M059J (cell line): ENCODE measurements around the gene YTHDC1. TPM values are rescaled to one million over a fixed set of nuclear protein-coding genes. Genes with fewer than 3 reads are reported as not detected.
"Not testable (repeated sequence)": the region's sequence is repeated elsewhere in the genome, so short reads cannot be mapped to it uniquely, and the experiment has no call there.

Experiments used
- DNase-seq: peaks from one replicate; pipeline ENCODE4 v3.0.0-alpha.2; 2012; ENCODE audit warnings: low read depth
- total RNA-seq: library from RNA; depleted of rRNA; stranded (reverse); fragments of >200 nt; shearing (Covaris generic); gene quantifications from 2 replicates; pipeline ENCODE4 v1.2.3, GENCODE V29; 2014; rRNA removed

YTHDC1 gene
- total RNA-seq, 1 experiment from 2014 or later = 34.1 TPM

DNA sequence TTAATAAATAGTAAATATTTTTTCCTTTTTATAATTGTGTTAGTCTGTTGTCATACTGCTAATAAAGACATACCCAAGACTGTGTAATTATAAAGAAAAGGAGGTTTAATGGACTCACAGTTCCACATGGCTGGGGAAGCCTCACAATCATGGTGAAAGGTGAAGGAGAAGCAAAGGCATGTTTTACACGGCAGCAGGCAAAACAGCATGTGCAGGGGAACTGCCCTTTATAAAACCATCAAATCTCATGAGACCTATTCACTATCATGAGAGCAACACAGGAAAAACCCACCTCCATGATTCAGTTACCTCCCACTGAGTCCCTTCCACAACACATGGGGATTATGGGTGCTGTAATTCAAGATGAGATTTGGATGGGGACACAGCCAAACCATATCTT, 58.6 kb downstream of the YTHDC1 start:
- DNase-seq = no peak

- no peak for DNase-seq
Observed at GRCh38 chr4:68288393-68288740, 61.5 kb downstream of the YTHDC1 start.

GRCh38 chr4:68287704-68288392, 62.0 kb downstream of the YTHDC1 start:
- no peak for DNase-seq

DNA sequence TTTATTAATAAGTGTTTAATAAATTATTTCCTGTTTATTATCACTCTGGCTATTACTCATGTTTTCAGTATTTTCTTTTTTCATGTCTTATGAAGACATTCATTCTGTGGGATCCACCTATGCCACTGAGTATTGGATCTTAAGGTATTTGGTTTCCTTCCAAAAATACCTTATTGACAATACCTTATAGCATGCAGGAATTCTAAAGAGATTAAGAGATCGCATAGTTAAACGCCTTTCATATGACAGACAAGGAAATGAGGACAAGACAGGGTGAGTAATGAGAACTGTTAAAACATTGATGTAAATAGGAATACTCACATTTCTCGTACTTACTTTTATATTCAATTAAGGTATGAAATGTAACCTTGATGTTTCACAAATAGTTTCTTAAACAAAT, 66.2 kb downstream of the YTHDC1 start:
- no peak for DNase-seq

- DNase-seq = no peak
Observed at GRCh38 chr4:68283095-68283494, 66.8 kb downstream of the YTHDC1 start.

DNA sequence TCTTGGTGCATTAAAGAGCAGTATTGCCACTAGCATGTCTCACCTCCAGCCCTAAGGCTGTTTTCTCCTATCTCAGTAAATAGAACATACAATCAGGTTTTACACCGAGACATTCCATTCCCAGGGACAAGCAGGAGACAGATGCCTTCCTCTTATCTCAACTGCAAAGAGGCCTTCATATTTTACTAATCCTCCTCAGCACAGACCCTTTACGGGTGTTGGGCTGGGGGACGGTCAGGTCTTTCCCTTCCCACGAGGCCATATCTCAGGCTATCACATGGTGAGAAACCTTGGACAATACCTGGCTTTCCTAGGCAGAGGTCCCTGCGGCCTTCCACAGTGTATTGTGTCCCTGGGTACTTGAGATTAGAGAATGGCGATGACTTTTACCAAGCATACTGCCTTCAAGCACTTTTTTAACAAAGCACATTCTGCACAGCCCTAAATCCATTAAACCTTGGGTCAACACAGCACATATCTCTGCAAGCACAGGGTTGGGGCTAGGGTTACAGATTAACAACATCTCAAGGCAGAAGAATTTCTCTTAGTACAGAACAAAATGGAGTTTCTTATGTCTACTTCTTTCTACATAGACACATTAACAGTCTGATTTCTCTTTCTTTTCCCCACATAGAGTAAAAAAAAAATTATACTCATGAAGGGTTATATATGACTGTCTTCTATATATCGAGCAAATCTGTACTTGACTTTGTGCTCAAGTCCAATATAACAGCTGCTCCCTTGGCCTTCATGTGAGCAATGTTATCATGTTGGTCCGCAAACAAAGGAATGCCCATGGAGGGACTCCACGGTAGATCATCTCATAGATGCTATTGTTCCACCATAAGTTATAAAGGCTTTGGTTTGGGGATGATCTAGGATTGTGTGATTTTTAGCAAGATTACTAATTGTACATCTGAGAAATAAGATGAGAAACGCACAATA, 67.8 kb downstream of the YTHDC1 start:
- DNase-seq = not testable (repeated sequence)

- DNase-seq = no peak
Observed at GRCh38 chr4:68278029-68278428, 71.9 kb downstream of the YTHDC1 start.

GRCh38 chr4:68277627-68278026, 72.3 kb downstream of the YTHDC1 start:
- no peak for DNase-seq

GRCh38 chr4:68272860-68273259, 77.0 kb downstream of the YTHDC1 start:
- DNase-seq = no peak

- peak; percentile 6 for DNase-seq
Observed at GRCh38 chr4:68272380-68272779, 77.5 kb downstream of the YTHDC1 start.

DNA sequence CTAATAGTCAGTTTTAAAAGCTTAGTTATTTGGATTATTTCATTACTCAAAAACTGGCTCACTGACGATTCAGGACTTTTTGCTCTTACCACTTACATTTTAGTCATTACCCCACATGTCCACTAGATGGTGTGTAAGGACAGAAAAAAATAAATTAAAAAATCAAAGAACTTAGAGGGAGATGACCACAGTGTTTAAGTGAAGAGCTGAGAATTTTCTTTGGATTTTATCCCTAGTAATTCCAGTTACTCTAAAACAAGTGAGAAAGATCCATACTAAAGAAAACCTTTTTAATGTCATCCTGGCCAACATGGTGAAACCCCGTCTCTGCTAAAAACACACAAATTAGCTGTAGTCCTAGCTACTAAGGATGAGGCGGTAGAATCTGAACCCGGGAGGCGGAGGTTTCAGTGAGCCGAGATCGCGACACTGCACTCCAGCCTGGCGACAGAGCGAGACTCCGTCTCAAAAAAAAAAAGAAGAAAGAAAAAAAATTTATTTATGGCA, 78.0 kb downstream of the YTHDC1 start:
- DNase-seq = peak; percentile 55

DNA sequence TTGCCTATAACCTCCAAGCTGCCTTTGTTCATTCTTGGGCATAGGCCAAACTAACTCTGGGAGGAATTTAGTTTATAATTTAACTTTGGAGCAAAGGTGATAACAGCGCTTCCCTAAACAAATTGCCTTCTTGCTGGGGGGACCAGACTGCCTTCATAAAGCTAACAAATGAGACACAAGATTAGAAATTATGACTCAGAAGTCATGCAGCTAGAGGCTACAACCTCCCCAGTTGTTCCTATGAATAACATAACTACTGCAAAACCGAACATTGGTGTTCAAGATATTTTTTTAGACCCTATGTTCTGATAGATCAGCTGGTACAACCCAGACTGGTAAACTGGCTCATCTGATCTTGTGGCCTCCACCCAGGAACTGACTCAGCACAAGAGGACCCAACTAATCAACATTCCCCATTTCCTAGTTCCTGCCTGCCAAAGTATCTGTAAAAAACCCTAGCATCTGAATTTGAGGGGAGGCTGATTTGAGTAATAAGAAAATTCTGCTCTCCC, 82.4 kb downstream of the YTHDC1 start:
- DNase-seq = peak; percentile 64

GRCh38 chr4:68264875-68265565, 84.9 kb downstream of the YTHDC1 start:
- DNase-seq = no peak

Other genes starting within 250 kb of the YTHDC1 start
- gene TMPRSS11F, start 220.2 kb downstream of the YTHDC1 start, total RNA-seq = not detected in 2 replicates
- not detected in 2 replicates for gene TMPRSS11B, start 104.4 kb downstream of the YTHDC1 start, total RNA-seq
- not detected in 2 replicates for gene TMPRSS11E, start 97.4 kb upstream of the YTHDC1 start, total RNA-seq
- 0.22 and 1.2 TPM in 2 replicates for gene UGT2B17, start 226.2 kb upstream of the YTHDC1 start, total RNA-seq